Activated naive CD8-positive, alpha-beta T cell treated with anti-CD3 and anti-CD28 coated beads for 36 hours (primary cell): ENCODE data around the gene HOXB9. TPM values are rescaled to one million over a fixed set of nuclear protein-coding genes. Genes with fewer than 3 reads are reported as not detected.

Experiments used
- DNase-seq: peaks from one replicate; pipeline ENCODE4 v3.0.0; 2021
- H3K27ac Mint-ChIP-seq: one replicate; pipeline ENCODE4 v1.8.0; 2022; ENCODE audit warnings: mild to moderate bottlenecking, moderate library complexity, mixed read lengths
- H3K27me3 Mint-ChIP-seq: one replicate; pipeline ENCODE4 v1.8.0; 2022; ENCODE audit warnings: mild to moderate bottlenecking, mixed read lengths
- H3K36me3 Mint-ChIP-seq: one replicate; pipeline ENCODE4 v1.8.0; 2021; ENCODE audit warnings: mild to moderate bottlenecking, mixed read lengths
- H3K4me1 Mint-ChIP-seq: one replicate; pipeline ENCODE4 v1.8.0; 2021; ENCODE audit warnings: mixed read lengths
- H3K4me3 Mint-ChIP-seq: one replicate; pipeline ENCODE4 v1.8.0; 2022; ENCODE audit warnings: mild to moderate bottlenecking, moderate library complexity, mixed read lengths
- H3K9me3 Mint-ChIP-seq: one replicate; pipeline ENCODE4 v1.8.0; 2022; ENCODE audit warnings: mixed read lengths
- total RNA-seq, 2 experiments: library from RNA; stranded (reverse); gene quantifications; one replicate each; pipeline ENCODE4 v1.2.3, GENCODE V29; 2021

Gene HOXB9
- total RNA-seq, 2 experiments from 2014 or later, result 3.4 to 4.0 TPM

DNA sequence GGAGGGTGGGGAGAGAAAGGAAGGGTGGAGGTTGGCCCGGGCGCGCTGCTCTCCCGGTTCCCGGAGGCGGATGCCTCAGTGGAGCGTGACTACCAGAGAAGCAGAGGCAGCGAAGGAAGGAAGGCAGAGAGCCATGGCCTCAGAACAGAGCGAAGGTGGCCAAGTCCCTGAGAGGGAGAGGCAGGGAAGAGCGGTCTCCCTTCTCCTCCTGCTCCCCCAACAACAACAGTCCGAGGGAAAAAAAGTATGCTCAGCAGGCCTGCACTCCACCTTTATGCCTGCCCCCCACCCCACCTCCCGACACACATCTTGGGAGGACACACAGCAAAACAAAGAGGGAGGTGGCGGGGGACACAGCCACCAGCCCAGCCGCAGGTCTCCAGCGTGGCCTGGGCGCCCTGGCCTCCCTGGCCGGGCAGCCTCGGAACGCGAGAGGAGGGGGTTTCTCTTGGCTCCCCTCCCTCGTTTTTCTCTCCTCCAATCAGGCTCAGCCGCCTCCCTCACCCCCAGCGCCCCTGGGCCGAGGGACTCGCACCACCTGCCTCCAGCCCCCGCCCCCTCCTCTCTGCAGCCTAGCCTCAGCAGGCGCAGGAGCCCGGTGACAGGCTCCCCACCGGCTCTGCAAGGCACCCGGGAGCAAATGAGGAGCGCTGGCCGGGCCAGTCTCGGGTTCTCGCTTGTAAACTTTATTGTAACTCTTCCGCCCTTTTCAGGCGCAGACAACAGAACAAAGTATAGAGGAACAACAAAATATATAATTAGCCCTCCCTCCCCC lies 14.3 kb downstream of the HOXB9 start:
- Mint-ChIP-seq H3K27ac (no peak overlapping the region), H3K4me1 (peaks cover 40% of the 10 kb centered on the region), H3K27me3 (peaks cover 92% of the 10 kb centered on the region), H3K4me3 (peak overlapping the region; percentile 89), H3K36me3 (no peaks in the 10 kb centered on the region), H3K9me3 (no peaks in the 10 kb centered on the region)
- no peak for DNase-seq

DNA sequence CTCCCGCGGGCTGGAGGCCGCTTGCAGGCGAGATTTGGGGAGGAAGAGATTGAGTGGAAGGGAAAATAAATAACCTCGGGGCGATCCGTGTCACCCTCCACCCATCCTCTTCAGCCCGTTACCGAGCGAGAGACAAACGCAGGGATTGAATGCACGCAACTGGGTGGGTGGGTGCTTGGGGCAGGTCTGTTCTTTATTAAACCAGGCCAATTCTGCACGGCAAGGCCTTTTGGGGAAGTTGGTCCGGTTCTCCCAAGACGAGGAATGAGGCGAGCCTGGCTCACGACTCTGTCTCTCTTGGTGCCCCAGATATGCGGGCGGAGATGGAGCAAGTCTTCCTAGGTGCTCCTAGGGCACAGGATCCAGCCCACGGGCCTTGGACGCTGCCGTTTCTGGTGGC lies 14.9 kb downstream of the HOXB9 start:
- Mint-ChIP-seq H3K9me3 (no peaks in the 10 kb centered on the region), H3K4me3 (peak overlapping the region; percentile 89), H3K27me3 (peaks cover 92% of the 10 kb centered on the region), H3K27ac (peak overlapping the region; percentile 38), H3K4me1 (peaks cover 40% of the 10 kb centered on the region), H3K36me3 (no peaks in the 10 kb centered on the region)
- no peak for DNase-seq

DNA sequence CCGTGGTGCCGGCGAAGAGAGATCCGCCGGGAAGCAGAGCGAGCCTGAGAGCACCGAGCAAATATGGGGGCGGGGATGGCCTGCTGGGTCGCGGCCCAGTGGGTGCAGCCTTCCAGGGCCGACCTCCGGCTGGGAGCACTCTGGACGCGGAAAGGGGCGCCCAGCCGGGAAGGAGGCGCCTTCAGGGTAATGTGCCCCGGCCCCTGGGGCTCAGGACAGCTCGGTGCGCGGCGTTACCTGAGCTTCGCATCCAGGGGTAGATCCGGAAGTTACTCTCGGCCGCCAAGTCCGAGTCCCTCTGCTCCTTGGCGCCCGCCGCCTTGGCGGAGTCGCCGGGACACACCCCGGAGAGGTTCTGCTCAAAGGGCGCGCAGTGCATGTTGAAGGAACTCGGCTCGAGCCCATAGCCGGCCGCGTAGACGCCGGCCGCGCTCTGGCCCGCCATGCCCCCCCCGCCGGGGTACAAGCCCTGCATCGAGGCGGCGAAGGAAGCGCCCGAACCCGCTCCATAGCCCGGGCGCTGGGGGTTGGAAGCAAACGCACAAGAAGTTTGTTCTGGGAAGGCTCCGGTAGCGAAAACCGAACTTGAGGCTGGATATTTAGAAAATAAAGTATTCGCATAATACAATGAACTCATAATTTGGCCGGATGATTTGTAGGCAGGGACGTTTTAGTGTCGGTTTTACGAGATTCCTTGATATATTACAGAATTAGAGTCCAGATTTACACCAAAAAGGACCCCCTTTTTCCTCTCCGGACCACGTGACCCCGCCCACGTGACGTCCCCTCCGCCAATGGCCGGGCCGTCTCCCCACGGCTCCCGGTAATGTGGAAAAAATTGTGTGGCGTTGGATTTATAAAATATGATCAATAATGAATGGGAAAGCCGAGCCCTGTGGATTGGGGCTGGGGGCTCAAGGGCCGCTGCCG lies 15.6 kb downstream of the HOXB9 start, which contains the start of gene HOXB7:
TSS of gene HOXB7 (minus strand) at position 736 of the 930 bp plus-strand sequence. CDS start at position 637, 99 bp downstream.
- H3K4me3 Mint-ChIP-seq, result peak within 1 kb of the TSS; percentile 89
- DNase-seq, result peak; percentile 70
- H3K27ac Mint-ChIP-seq, result peak within 1 kb of the TSS; percentile 38
- no peaks in the 10 kb centered on the region for H3K36me3 Mint-ChIP-seq
- peaks cover 91% of the 10 kb centered on the region for H3K27me3 Mint-ChIP-seq
- no peaks in the 10 kb centered on the region for H3K9me3 Mint-ChIP-seq
- peaks cover 36% of the 10 kb centered on the region for H3K4me1 Mint-ChIP-seq

DNA sequence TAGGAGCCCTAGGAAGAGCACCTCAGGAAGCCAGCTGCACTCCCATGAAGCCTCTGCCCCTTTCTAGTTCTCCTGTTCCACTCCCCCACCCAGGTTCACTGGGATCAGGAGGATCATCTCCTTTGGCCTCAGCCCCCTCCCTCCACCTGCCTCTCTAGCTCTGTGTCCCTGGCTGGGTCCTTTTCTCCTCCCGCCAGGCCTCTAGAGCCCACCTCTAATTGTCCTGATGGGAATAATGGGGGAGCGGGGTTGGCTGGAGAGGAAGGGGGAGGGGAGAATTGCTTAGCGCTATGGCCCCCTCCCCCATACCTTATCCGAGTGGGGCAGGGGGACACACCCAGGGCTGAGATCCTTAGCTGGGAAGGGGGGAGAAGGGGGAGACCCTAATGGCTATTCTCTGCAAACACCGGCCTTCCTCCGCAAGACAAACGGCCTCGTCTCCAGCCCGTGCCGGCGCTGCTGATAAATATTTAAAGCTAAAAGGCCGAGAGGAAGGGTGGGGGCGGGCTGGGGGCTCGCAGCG lies 16.3 kb downstream of the HOXB9 start:
- Mint-ChIP-seq H3K4me3 (peak overlapping the region; percentile 89), H3K4me1 (peaks cover 31% of the 10 kb centered on the region)

DNA sequence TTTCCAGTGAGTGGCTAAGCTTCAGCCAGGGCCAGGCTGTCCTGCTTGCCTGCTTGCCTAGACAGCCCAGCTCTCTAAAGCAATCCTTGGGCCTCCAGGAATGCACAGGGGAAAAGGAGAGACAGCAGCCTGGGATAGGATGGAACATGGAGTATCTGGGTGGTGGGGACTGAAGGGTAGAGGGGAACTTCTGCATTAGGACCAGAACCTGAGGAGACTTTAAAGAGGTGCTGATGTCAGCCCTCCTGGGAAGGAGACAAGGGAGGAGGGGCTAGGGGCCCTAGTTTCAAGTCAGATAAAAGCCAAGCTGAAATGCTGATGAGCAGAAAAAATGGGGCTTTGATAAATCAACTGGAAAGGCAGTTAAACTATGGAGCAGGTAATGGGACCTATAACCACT lies 17.1 kb downstream of the HOXB9 start:
- Mint-ChIP-seq H3K36me3 (no peaks in the 10 kb centered on the region), H3K27me3 (peaks cover 91% of the 10 kb centered on the region), H3K27ac (no peak overlapping the region), H3K4me3 (no peak overlapping the region), H3K9me3 (no peaks in the 10 kb centered on the region), H3K4me1 (peaks cover 31% of the 10 kb centered on the region)
- no peak for DNase-seq

More for the DNA sequence above, 16.3 kb downstream of the HOXB9 start:
- DNase-seq, result no peak
- Mint-ChIP-seq H3K27me3 (peaks cover 91% of the 10 kb centered on the region), H3K27ac (no peak overlapping the region), H3K9me3 (no peaks in the 10 kb centered on the region), H3K36me3 (no peaks in the 10 kb centered on the region)

DNA sequence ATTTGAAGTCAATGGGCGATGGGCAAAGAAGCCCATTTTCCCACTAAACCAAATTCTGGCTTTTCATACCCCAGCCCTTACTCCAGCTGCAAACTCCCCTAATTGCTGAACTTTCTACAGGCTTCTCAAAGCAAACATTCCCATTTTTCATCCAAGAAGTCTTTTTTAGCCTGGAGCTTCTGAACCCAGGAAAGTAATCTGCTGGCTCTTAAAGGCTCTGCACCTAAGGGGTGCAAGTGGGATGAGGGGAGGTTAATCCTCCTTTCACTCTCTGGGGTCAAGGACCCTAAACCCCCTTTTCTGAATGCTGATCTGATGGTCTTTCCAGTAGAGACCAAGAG lies 17.7 kb downstream of the HOXB9 start:
- no peak for DNase-seq
- Mint-ChIP-seq H3K4me3 (no peak overlapping the region), H3K27ac (no peak overlapping the region), H3K4me1 (peaks cover 29% of the 10 kb centered on the region), H3K27me3 (peaks cover 91% of the 10 kb centered on the region), H3K36me3 (no peaks in the 10 kb centered on the region), H3K9me3 (no peaks in the 10 kb centered on the region)

DNA sequence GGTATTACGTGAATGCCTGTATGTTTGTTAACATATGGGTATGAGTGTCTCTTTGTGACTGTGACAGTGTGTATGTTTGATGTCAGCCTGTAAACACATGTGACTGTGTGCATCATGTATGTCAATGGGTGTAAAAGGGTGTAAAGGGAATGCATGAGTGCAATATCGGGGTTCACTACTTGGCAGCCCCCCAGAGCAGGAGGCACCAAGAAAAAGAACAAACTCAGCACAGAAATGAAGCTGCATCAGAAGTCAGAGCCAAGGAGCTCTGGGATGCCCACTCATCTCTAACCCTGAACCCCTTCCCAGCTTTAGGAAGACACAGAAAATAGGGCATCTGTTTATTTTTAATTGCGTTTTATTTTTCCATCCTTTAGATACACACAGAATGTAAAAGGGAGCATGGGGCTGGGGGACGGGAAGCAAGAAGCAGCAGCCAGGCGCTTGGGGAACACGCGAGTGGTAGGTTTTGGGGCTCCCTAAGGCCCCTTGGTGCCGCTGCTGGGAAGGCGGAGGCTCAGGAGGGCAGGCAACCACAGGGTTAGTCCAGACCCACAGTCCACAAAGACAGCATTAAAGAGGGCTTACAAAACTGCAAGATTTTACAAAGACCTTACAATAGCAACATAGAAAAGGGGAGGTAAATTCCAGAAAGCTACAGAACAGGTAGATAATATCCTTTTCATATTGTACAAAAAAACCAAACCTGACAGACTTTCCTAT lies 19.1 kb downstream of the HOXB9 start:
- DNase-seq, result no peak
- Mint-ChIP-seq H3K4me1 (peaks cover 28% of the 10 kb centered on the region), H3K4me3 (no peak overlapping the region), H3K36me3 (no peaks in the 10 kb centered on the region), H3K9me3 (no peaks in the 10 kb centered on the region), H3K27me3 (peaks cover 92% of the 10 kb centered on the region), H3K27ac (no peak overlapping the region)

DNA sequence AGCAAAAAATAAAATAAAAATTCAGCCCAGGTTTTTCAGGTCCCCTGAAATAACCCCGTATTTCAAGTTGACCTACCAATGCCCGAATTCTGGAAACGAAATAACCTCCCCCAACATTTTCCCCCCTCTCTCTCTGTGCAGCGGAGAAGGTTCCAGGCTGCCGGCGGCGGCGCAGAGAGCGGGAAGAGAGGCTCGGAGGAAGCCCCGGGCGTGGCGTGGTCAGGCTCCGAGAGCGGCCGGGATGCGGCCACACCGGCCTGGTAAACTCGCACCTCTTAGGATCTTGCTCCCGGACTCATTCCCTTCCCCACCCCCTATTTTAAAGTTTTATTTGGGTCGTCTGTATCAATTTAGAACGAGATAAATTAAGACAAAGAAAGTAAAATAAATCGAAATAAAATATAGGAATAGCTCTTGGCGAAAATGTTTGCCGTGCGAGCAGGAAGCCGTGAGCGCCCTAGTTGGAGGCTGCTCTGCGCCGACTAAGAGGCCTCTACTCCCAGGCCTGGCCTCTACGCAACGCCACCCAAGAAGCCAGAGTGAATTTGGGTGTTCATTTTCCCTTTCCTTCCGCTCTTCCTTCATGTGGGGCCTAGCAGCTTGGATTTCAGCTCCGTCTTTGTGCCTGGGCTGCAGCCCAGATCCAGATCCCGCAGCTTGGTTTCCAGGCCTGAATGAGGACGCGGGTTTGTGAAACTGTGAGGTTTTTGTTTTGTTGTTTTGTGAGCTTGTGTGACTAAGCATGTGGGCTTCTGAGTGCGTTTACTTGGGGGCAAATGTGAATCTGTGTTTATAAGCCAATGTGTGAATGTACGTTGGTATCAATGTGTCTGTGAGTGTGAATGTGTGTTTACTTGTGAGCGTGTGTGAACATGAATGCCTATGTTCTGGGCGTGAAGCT lies 19.9 kb downstream of the HOXB9 start:
- DNase-seq, result no peak
- H3K27ac Mint-ChIP-seq, result no peak overlapping the region
- peaks cover 22% of the 10 kb centered on the region for H3K4me1 Mint-ChIP-seq
- no peaks in the 10 kb centered on the region for H3K36me3 Mint-ChIP-seq
- H3K27me3 Mint-ChIP-seq, result peaks cover 92% of the 10 kb centered on the region
- no peak overlapping the region for H3K4me3 Mint-ChIP-seq
- H3K9me3 Mint-ChIP-seq, result no peaks in the 10 kb centered on the region

DNA sequence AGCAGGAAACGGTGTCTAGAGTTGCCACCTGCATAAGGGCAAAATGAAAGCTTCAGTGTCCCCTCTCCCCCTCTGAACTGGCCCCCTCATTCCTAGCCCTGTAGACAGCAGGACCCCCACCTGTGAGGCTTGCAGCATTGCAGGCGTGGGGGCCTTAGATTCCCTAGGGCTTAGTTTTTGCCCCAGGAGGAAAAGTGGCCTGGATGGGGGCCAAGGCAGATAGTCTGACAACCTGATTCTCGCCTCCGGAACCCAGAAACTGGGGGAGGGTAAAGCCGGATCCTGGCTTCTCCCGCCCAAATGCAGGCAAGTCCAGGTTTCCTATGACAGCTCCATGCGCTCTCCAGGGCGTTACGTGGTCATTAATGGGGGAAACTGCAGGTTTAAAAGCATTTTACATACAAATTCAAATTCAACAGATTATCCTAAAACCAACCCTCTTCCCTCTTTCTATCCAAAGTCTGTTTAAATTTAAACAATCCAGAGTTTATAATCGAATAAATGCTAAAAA lies 20.7 kb downstream of the HOXB9 start:
- H3K9me3 Mint-ChIP-seq, result no peaks in the 10 kb centered on the region
- H3K36me3 Mint-ChIP-seq, result no peaks in the 10 kb centered on the region
- H3K27me3 Mint-ChIP-seq, result peaks cover 93% of the 10 kb centered on the region
- H3K4me1 Mint-ChIP-seq, result peaks cover 17% of the 10 kb centered on the region
- no peak for DNase-seq
- no peak overlapping the region for H3K27ac Mint-ChIP-seq
- no peak overlapping the region for H3K4me3 Mint-ChIP-seq

DNA sequence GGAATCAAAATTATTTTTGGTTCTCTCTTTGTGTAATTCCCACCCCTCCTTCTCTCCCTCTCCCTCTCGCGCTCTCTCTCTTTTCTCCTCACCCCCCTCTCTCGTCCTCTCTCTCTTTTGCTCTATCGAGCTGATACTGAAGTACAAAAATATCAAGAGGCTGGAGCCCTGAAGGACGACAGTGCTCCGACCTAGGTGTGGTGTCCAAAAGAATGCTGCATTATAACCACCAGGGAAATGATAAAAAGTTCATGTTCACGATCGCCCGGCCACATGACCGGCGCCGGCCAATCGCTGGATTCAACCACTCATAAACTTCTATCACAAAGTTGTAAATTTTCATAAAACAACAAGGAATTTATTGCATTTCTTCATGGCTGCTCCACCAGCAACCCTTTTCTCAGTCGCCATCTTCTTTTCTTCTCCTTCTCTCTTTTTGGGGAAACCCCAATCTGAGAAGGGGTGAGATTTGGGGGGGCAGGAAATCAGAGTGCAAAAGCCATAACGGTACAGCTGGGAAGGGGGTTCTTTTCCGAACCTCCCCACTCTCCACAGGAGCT lies 21.3 kb downstream of the HOXB9 start, which contains the start of gene HOXB6:
TSS of gene HOXB6 (minus strand) at position 217 of the 560 bp plus-strand sequence. CDS start 6,836 bp downstream, outside the sequence.
- peak within 1 kb of the TSS; percentile 62 for H3K4me3 Mint-ChIP-seq
- no peak within 1 kb of the TSS for H3K27ac Mint-ChIP-seq
- no peaks in the 10 kb centered on the region for H3K9me3 Mint-ChIP-seq
- H3K36me3 Mint-ChIP-seq, result no peaks in the 10 kb centered on the region
- H3K4me1 Mint-ChIP-seq, result peaks cover 17% of the 10 kb centered on the region
- H3K27me3 Mint-ChIP-seq, result peaks cover 98% of the 10 kb centered on the region
- DNase-seq, result no peak

DNA sequence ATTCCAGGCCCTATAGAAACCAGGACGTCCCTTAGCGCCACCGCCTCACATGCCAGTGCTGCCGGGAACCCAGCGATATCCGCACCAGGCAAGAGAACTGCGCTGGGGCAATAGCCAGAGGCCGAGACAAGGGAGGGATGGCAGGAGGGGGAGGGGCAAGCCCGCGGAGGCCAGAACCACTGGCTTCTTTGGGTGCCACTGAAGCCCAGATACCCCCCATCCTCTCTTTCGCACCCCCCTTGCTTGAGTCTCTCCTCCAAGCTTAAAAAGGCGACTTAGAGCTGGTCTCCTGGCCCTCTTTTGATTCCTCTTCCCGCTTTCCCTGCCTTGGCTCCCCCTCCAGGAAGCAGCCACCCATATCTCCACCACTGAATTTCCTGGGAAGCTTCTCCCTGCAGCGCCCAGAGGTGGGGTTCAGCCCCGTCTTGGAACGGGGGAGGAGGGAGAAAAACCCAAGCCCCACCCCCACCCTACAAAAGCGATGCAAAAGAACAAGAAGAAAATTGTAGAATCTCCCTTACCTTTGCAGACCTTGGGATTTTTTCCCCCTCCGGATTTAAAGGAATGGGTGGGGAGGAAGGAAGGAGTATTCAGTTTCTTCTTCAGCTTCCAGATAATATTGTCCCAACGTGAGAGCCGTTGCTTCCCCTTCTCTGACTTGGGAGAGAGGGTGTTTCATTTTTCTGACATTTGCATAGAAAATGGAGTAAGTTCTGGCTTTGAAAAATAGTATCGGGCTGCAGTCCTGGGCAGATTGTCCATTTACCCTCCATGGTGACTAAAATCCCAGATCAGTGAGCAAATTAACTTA lies 22.0 kb downstream of the HOXB9 start:
- Mint-ChIP-seq H3K27me3 (peaks cover 98% of the 10 kb centered on the region), H3K9me3 (no peaks in the 10 kb centered on the region), H3K36me3 (no peaks in the 10 kb centered on the region), H3K27ac (no peak overlapping the region), H3K4me3 (no peak overlapping the region), H3K4me1 (peaks cover 17% of the 10 kb centered on the region)
- no peak for DNase-seq

DNA sequence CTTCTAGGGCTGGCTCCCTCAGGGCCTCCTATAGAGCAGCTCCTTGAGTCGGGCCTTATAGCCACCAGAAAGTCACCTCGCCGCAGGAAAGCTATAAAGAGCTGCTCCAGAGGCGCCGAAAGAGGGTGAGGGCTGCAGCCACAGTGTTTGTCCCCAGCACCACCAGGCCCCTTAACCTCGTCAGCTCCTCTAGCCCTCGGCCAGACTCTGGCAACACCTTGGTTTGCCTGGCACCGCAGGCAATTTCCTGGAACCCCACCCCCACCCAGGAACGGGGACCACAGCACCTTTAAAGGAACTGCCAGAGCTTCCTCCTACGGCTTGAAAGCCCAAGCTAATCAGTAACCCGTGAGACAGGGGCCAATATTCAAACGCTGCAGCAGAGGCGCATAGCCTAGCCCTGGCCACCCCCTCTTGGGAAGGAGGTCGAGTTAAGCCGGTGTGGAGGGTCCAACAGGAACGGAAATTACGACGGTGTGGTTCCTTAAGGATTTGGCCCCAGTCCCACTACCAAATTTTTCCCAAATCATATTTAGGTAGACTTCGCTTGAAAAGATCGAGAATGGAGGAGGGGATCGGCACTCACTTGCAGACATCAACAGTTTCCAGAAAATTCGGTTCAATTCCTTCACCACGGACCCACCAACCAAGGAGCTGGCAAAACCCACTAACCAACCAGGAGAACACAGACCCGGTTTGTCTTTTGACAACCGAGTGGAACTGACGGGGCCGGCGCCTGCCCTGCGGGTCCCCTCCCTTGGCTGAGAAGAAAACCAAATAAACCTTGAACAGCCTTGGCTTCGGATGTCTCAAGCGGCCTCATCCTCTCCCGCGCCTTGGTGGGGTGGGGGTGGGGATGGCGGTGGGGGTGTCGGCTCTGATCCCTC lies 24.4 kb downstream of the HOXB9 start:
- no peak overlapping the region for H3K27ac Mint-ChIP-seq
- H3K4me3 Mint-ChIP-seq, result no peak overlapping the region
- H3K9me3 Mint-ChIP-seq, result no peaks in the 10 kb centered on the region
- peaks cover 98% of the 10 kb centered on the region for H3K27me3 Mint-ChIP-seq
- peaks cover 31% of the 10 kb centered on the region for H3K4me1 Mint-ChIP-seq
- no peaks in the 10 kb centered on the region for H3K36me3 Mint-ChIP-seq
- DNase-seq, result no peak
